Activated gamma-delta T cell treated with anti-CD3 and anti-CD28 coated beads, Interleukin-2, amount 50 U/mL, for 16 hours (primary cell): Measurements from ENCODE around the gene FAM43A.

Experiments
- DNase-seq: peaks from one replicate; pipeline ENCODE4 v3.0.0-alpha.2; 2020; ENCODE audit warnings: low read depth

The FAM43A gene

GRCh38 chr3:194711913-194712312 lies 26.2 kb downstream of the FAM43A start:
- DNase-seq: no peak

GRCh38 chr3:194713299-194714136 lies 27.8 kb downstream of the FAM43A start:
- no peak for DNase-seq

- DNase-seq: no peak
These were observed 28.4 kb downstream of the FAM43A start for GRCh38 chr3:194714137-194714455.

- DNase-seq: no peak
These were observed 28.9 kb downstream of the FAM43A start for GRCh38 chr3:194714564-194714963.

- DNase-seq: peak; percentile 13
These were observed 29.5 kb downstream of the FAM43A start for GRCh38 chr3:194715022-194715800.

GRCh38 chr3:194718079-194718478 lies 32.4 kb downstream of the FAM43A start:
- DNase-seq: no peak

GRCh38 chr3:194720048-194720447 lies 34.4 kb downstream of the FAM43A start:
- no peak for DNase-seq

- no peak for DNase-seq
These were observed 38.3 kb downstream of the FAM43A start for GRCh38 chr3:194723846-194724618.

- DNase-seq: no peak
These were observed 39.7 kb downstream of the FAM43A start for GRCh38 chr3:194725346-194725745.

- no peak for DNase-seq
These were observed 41.9 kb downstream of the FAM43A start for GRCh38 chr3:194727435-194728128.

- DNase-seq: no peak
These were observed 43.3 kb downstream of the FAM43A start for GRCh38 chr3:194728986-194729385.

- no peak for DNase-seq
These were observed 44.7 kb downstream of the FAM43A start for GRCh38 chr3:194730365-194730764.

GRCh38 chr3:194731506-194732073 lies 45.9 kb downstream of the FAM43A start:
- no peak for DNase-seq

GRCh38 chr3:194732617-194733016 lies 46.9 kb downstream of the FAM43A start:
- DNase-seq: no peak

GRCh38 chr3:194736277-194736895 lies 50.7 kb downstream of the FAM43A start:
- no peak for DNase-seq

GRCh38 chr3:194736896-194737600 lies 51.4 kb downstream of the FAM43A start:
- no peak for DNase-seq
